Endothelial cell (in vitro differentiated cells): ENCODE results near the gene VPS8. TPM values are rescaled to one million over a fixed set of nuclear protein-coding genes. Genes with fewer than 3 reads are reported as not detected.

ENCODE experiments used
- DNase-seq: peaks from one replicate; pipeline ENCODE4 v3.0.0; 2021; ENCODE audit warnings: low spot score
- H3K27ac Mint-ChIP-seq: one replicate; pipeline ENCODE4 v1.8.0; 2021; ENCODE audit warnings: mixed read lengths, inconsistent platforms; ENCODE audit not compliant: unreplicated experiment
- H3K27me3 Mint-ChIP-seq: one replicate; pipeline ENCODE4 v1.8.0; 2021; ENCODE audit warnings: mild to moderate bottlenecking, moderate library complexity, mixed read lengths, inconsistent platforms; ENCODE audit not compliant: unreplicated experiment
- H3K36me3 Mint-ChIP-seq: one replicate; pipeline ENCODE4 v1.8.0; 2021; ENCODE audit warnings: mild to moderate bottlenecking, low read depth, mixed read lengths, inconsistent platforms; ENCODE audit not compliant: unreplicated experiment
- H3K4me1 Mint-ChIP-seq: one replicate; pipeline ENCODE4 v1.8.0; 2021; ENCODE audit warnings: mild to moderate bottlenecking, mixed read lengths, inconsistent platforms; ENCODE audit not compliant: unreplicated experiment
- H3K4me3 Mint-ChIP-seq: one replicate; pipeline ENCODE4 v1.8.0; 2021; ENCODE audit warnings: mild to moderate bottlenecking, mixed read lengths, inconsistent platforms; ENCODE audit not compliant: unreplicated experiment
- H3K9me3 Mint-ChIP-seq: one replicate; pipeline ENCODE4 v1.8.0; 2021; ENCODE audit warnings: mixed read lengths, inconsistent platforms; ENCODE audit not compliant: unreplicated experiment
- total RNA-seq: library from RNA; stranded (reverse); fragmentation: NEBNext Ultra II Directional; extraction: Animal tissue kit (Norgen Biotek cat#: 25700); gene quantifications from one replicate; pipeline ENCODE4 v1.2.1, GENCODE V29; 2021; ENCODE audit not compliant: unreplicated experiment
- TF ChIP-seq, protein P1 (sequence below): fragments of 200-600 bp; sonication (generic); IDR thresholded peaks from one replicate; pipeline ENCODE4 v1.5.0; 2021; ENCODE audit warnings: antibody characterized with exemption; ENCODE audit not compliant: unreplicated experiment

The VPS8 gene
- total RNA-seq, 1 donor from 2014 or later: 59.8 TPM

- Mint-ChIP-seq H3K27ac (no peak overlapping the region), H3K4me1 (peaks cover 8% of the 10 kb centered on the region), H3K36me3 (peaks cover 5% of the 10 kb centered on the region), H3K4me3 (no peak overlapping the region), H3K27me3 (peaks cover 10% of the 10 kb centered on the region), H3K9me3 (no peaks in the 10 kb centered on the region)
- TF ChIP-seq, protein P1, sequence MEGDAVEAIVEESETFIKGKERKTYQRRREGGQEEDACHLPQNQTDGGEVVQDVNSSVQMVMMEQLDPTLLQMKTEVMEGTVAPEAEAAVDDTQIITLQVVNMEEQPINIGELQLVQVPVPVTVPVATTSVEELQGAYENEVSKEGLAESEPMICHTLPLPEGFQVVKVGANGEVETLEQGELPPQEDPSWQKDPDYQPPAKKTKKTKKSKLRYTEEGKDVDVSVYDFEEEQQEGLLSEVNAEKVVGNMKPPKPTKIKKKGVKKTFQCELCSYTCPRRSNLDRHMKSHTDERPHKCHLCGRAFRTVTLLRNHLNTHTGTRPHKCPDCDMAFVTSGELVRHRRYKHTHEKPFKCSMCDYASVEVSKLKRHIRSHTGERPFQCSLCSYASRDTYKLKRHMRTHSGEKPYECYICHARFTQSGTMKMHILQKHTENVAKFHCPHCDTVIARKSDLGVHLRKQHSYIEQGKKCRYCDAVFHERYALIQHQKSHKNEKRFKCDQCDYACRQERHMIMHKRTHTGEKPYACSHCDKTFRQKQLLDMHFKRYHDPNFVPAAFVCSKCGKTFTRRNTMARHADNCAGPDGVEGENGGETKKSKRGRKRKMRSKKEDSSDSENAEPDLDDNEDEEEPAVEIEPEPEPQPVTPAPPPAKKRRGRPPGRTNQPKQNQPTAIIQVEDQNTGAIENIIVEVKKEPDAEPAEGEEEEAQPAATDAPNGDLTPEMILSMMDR: peak; percentile 92
- peak; percentile 84 for DNase-seq
Observed at GRCh38 chr3:184777566-184778356, 34.2 kb upstream of the VPS8 start.

GRCh38 chr3:184778426-184779332, 33.3 kb upstream of the VPS8 start:
- Mint-ChIP-seq H3K27ac (no peak overlapping the region), H3K36me3 (peaks cover 5% of the 10 kb centered on the region), H3K9me3 (no peaks in the 10 kb centered on the region), H3K27me3 (peaks cover 9% of the 10 kb centered on the region), H3K4me3 (no peak overlapping the region), H3K4me1 (peaks cover 8% of the 10 kb centered on the region)
- DNase-seq: no peak
- TF ChIP-seq, protein P1: no peak

- H3K27me3 Mint-ChIP-seq: peaks cover 4% of the 10 kb centered on the region
- H3K4me1 Mint-ChIP-seq: peaks cover 13% of the 10 kb centered on the region
- H3K9me3 Mint-ChIP-seq: no peaks in the 10 kb centered on the region
- no peak for DNase-seq
- no peak overlapping the region for H3K4me3 Mint-ChIP-seq
- TF ChIP-seq, protein P1: no peak
- no peaks in the 10 kb centered on the region for H3K36me3 Mint-ChIP-seq
- no peak overlapping the region for H3K27ac Mint-ChIP-seq
Observed at GRCh38 chr3:184780981-184781515, 30.9 kb upstream of the VPS8 start.

DNA sequence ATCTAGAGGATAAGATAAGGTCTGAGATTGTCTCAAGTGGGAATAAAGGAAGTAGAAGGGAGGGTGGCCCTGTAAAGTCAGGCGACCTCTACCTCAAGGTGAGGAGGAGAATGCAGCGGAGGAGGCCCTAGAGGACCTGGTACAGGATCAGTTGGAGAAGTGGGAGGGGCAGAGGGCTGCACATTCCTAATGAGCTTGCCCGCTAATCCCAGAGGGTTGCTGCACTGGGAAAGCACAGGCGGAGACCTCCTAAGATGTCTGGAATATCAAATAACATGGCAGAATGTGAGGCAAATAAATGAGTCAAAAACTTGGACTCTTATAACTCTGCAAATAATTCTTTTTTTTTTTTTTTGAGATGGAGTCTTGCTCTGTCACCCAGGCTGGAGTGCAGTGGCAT, 30.2 kb upstream of the VPS8 start:
- H3K4me3 Mint-ChIP-seq: no peak overlapping the region
- no peak for DNase-seq
- TF ChIP-seq, protein P1: no peak
- H3K27me3 Mint-ChIP-seq: peaks cover 4% of the 10 kb centered on the region
- H3K9me3 Mint-ChIP-seq: no peaks in the 10 kb centered on the region
- no peaks in the 10 kb centered on the region for H3K36me3 Mint-ChIP-seq
- H3K27ac Mint-ChIP-seq: no peak overlapping the region
- H3K4me1 Mint-ChIP-seq: peaks cover 17% of the 10 kb centered on the region
